GM20000 (cell line): ENCODE data around the gene NAV2.

ENCODE experiments used
- DNase-seq: peaks from one replicate; pipeline ENCODE4 v3.0.0; 2012; ENCODE audit warnings: low spot score
- TF ChIP-seq, protein P1 (sequence below): IDR thresholded peaks from 2 replicates; pipeline ENCODE4 v1.5.1; 2012; ENCODE audit warnings: mild to moderate bottlenecking, control low read depth; ENCODE audit errors: extremely low read depth, missing control alignments

Gene NAV2

DNA sequence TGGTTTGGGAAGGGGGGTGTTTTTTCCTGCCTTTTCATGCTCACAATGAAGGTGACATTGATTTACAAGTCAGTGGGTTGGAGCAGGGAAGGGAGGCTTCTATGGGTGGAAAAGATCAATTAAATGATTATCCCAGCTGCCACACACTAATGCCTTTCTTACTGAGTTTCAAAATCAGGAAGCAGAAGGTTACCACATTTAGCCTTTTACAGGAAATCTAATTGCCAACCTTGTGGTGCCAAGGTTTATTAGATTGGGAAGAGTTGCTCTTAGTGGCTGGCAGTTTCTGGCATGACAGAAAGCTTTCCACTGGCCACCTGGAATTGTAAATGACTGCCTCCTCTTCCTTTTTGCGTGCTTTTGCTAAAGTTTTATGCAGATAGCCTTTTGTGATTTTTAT, 98.7 kb downstream of the NAV2 start:
- no peak for DNase-seq
- TF ChIP-seq, protein P1, sequence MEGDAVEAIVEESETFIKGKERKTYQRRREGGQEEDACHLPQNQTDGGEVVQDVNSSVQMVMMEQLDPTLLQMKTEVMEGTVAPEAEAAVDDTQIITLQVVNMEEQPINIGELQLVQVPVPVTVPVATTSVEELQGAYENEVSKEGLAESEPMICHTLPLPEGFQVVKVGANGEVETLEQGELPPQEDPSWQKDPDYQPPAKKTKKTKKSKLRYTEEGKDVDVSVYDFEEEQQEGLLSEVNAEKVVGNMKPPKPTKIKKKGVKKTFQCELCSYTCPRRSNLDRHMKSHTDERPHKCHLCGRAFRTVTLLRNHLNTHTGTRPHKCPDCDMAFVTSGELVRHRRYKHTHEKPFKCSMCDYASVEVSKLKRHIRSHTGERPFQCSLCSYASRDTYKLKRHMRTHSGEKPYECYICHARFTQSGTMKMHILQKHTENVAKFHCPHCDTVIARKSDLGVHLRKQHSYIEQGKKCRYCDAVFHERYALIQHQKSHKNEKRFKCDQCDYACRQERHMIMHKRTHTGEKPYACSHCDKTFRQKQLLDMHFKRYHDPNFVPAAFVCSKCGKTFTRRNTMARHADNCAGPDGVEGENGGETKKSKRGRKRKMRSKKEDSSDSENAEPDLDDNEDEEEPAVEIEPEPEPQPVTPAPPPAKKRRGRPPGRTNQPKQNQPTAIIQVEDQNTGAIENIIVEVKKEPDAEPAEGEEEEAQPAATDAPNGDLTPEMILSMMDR = no peak

DNA sequence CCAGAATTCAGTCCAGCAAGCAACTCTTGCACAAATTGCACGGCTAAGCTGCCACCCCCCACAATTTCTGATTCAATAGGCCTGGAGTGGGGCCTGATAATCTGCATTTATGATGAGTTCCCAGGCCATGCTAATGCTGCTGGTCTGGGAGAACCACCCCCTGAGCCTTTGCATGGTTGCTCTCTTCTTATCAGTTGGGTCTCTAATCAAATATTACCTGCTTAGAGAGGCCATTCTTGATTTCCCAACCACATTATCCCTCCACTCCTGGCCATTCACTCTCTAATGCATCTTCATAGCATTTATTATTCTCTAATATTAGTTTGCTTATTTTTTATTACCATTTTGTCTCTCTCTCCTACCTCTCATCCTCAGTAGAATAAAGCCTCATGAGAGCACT, 99.5 kb downstream of the NAV2 start:
- TF ChIP-seq, protein P1 = no peak

DNA sequence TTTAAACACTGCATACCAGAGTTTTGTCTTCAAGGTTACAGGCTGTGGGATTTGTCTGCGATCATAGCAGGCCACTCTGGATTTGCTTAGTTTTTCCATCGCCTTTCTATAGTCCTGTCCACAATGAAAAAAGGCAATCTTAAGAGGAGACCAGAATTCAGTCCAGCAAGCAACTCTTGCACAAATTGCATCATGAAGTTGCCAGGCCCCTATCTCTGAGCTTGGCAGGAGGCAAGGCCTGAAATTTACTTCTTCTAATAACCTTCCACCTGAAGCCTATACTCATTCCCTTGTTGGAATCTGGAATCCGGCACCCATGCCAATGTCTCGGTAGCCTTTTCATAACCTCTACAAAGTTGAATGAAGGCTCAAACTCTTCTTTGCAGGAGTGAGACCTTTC, 100.1 kb downstream of the NAV2 start:
- DNase-seq = no peak
- TF ChIP-seq, protein P1 = no peak

More for the DNA sequence above, 99.5 kb downstream of the NAV2 start:
- DNase-seq = no peak

DNA sequence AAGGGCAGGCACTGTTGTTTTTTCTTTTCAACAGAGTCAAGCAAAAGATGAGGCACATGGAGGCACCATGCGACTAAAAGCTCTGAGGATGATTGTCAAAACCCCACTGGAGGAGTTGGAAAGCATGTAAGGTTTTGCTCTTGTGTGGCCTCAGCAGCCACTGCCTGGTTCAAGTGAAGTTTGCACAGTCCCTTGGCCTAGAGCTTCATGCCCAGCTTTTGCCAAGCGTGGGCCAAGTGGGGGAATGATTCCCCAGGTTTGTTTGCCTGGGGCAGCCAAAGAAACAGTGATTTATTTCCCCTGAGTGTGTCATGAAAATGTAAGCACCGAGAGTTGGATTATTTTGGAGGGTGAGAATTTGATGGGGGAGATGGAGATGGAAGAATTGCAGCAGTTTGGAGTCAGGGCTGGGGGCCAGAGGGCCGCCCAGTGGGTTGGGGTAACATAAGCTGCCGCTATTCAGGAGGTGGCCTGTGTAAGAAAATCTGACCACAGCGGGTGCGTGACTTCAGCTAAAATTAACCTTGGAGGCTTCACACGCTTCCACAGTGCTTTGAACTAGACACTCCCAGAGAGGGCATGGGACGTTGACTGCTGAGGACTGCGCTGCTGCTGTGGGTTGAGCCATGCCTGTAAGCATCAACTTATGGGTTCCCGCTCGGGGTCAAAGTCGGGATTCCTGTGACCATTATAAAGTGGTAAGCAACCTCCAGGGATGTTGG, 100.7 kb downstream of the NAV2 start:
- no peak for DNase-seq
- TF ChIP-seq, protein P1 = no peak

DNA sequence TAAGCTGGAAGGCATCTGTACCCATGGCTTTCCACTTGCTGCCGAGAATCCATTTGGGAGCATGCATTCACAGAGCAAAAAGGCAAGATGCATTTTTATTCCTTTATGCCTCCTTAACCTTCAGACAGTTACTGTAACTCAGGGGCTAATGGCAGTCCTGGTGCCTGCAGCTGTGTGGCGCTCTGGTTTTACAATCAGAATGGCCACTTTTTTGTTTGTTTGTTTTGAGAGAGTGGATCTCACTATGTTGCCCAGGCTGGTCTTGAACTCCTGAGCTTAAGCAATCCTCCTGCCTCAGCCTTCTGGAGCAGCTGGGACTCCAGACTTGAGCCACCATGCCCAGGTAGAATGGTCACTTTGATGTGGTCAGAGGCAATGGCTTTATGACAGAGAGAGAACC, 101.8 kb downstream of the NAV2 start:
- TF ChIP-seq, protein P1 = no peak
- DNase-seq = no peak

DNA sequence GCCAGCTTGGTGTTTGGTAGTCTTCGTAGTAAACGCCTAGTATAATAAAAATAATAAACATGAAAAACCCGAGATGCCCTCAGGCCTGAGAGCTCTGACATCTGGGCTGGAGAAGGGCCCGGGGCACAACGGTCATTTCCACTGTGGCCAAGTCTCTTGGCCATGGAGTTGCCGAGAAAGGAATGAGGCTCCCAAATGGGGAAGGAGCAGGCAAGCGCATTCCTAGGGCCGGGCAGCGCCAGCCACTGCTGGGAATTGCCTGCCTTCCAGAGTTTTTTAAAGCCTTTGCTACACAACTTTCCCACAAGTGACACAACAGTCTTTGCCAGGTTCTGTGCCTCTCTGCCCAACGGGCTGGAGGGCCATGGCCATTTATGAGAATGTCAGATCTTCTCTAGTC, 103.4 kb downstream of the NAV2 start:
- TF ChIP-seq, protein P1 = no peak
- DNase-seq = no peak

DNA sequence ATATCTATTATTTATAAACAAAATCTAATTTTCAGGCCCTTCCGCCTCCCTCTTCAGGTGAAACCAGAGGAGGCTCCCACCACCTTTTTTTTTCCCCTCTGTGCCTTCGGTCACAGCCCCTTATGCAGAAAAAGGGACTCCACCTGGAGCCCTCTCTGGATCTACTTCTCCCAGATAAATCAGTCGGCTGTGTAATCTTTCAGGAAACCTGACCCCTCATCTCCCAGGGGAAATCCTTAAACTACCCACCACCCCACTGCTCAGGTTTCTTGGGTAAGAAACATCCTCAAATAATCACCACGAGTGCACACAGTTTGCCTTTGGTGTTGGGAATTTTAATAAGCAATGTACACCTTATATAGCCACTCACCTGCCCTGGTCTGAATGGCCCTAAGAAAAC, 104.2 kb downstream of the NAV2 start:
- no peak for DNase-seq
- TF ChIP-seq, protein P1 = no peak
